ENCODE results near the gene VAV2.

Gene VAV2

GRCh38 chr9:133910855-133911514, 81.1 kb downstream of the VAV2 start:
- H3K4me3 ChIP-seq (ENCODE audit: low read depth, low read length): no peak overlapping the region
- TF ChIP-seq CTCF (IDR thresholded peaks at IDR 0.05; ENCODE audit: low read depth, low read length): no peak

GRCh38 chr9:133906932-133907910, 84.9 kb downstream of the VAV2 start:
- no peak for TF ChIP-seq CTCF (IDR thresholded peaks at IDR 0.05; ENCODE audit: low read depth, low read length)
- H3K4me3 ChIP-seq (ENCODE audit: low read depth, low read length): no peak overlapping the region

- no peak for TF ChIP-seq CTCF (IDR thresholded peaks at IDR 0.05; ENCODE audit: low read depth, low read length)
- H3K4me3 ChIP-seq (ENCODE audit: low read depth, low read length): no peak overlapping the region
Observed at GRCh38 chr9:133906218-133906617, 85.9 kb downstream of the VAV2 start.

- TF ChIP-seq CTCF (IDR thresholded peaks at IDR 0.05; ENCODE audit: low read depth, low read length): no peak
- H3K4me3 ChIP-seq (ENCODE audit: low read depth, low read length): no peak overlapping the region
Observed at GRCh38 chr9:133905493-133905892, 86.6 kb downstream of the VAV2 start.

GRCh38 chr9:133904346-133905090, 87.6 kb downstream of the VAV2 start:
- no peak for TF ChIP-seq CTCF (IDR thresholded peaks at IDR 0.05; ENCODE audit: low read depth, low read length)
- no peak overlapping the region for H3K4me3 ChIP-seq (ENCODE audit: low read depth, low read length)

GRCh38 chr9:133901184-133901835, 90.8 kb downstream of the VAV2 start:
- no peak for TF ChIP-seq CTCF (IDR thresholded peaks at IDR 0.05; ENCODE audit: low read depth, low read length)
- H3K4me3 ChIP-seq (ENCODE audit: low read depth, low read length): no peak overlapping the region
